ENCODE measurements around the gene HSD17B11.

- no peak for TF ChIP-seq POLR2A (IDR thresholded peaks at IDR 0.05; ENCODE audit: low read length)
- no peak for TF ChIP-seq GATA1 (IDR thresholded peaks at IDR 0.05; ENCODE audit: low read depth, low read length)
Measured at GRCh38 chr4:87388901-87389300, 2.1 kb downstream of the HSD17B11 start.

All from erythroblast (primary cell).